Measurements from ENCODE around the gene RFFL. TPM values are rescaled to one million over a fixed set of nuclear protein-coding genes. Genes with fewer than 3 reads are reported as not detected.
"Not testable (repeated sequence)": the region's sequence is repeated elsewhere in the genome, so short reads cannot be mapped to it uniquely, and the experiment has no call there.

The RFFL gene
- total and polyA plus RNA-seq, 4 donors, result 12.9 to 28.1 (median 19.8) TPM

- 100% methylated on average over 1 of the region's 2 CpGs for WGBS (ENCODE audit: insufficient coverage)
- Histone ChIP-seq H3K4me1 (ENCODE audit: control insufficient read depth, insufficient read depth, low read length) (peaks cover under 1% of the 10 kb centered on the region), H3K27ac (ENCODE audit: low read depth, low read length) (no peak overlapping the region), H3K9me3 (ENCODE audit: control insufficient read depth, insufficient read depth, low read length) (no peaks in the 10 kb centered on the region), H3K4me3 (ENCODE audit: low read depth, low read length) (no peak overlapping the region), H3K36me3 (ENCODE audit: control insufficient read depth, insufficient read depth, low read length) (peaks cover 8% of the 10 kb centered on the region), H3K27me3 (ENCODE audit: control insufficient read depth, insufficient read depth, low read length) (no peaks in the 10 kb centered on the region)
- no peak for DNase-seq (ENCODE audit: low read depth in 4 of 6, low spot score in 6 of 6)
Observed at GRCh38 chr17:35094902-35095301, 31.4 kb upstream of the RFFL start.

DNA sequence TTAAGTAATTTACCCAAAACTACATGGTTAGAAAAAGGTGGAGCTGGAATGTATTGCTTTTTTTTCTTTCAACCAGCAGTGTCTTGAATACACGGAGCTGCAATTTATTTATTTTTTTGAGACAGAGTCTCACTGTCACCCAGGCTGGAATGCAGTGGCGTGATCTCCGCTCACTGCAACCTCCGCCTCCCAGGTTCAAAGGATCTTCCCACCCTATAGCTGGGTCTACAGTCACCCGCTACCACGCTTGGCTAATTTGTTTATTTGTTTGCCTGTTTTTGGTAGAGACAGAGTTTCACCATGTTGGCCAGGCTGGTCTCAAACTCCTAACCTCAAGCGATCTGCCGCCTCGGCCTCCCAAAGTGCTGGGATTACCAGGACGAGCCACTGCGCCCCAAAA, 27.2 kb upstream of the RFFL start:
- 90% methylated on average over 5 of the region's 11 CpGs for WGBS (ENCODE audit: insufficient coverage)
- DNase-seq (ENCODE audit: low read depth in 4 of 6, low spot score in 6 of 6); H3K9me3 ChIP-seq (ENCODE audit: control insufficient read depth, insufficient read depth, low read length); H3K36me3 ChIP-seq (ENCODE audit: control insufficient read depth, insufficient read depth, low read length); H3K27me3 ChIP-seq (ENCODE audit: control insufficient read depth, insufficient read depth, low read length); H3K4me3 ChIP-seq (ENCODE audit: low read depth, low read length); H3K27ac ChIP-seq (ENCODE audit: low read depth, low read length): not testable (repeated sequence)
- H3K4me1 ChIP-seq (ENCODE audit: control insufficient read depth, insufficient read depth, low read length), result peaks cover 18% of the 10 kb centered on the region

GRCh38 chr17:35089586-35090296, 26.2 kb upstream of the RFFL start:
- no peaks in the 10 kb centered on the region for H3K9me3 ChIP-seq (ENCODE audit: control insufficient read depth, insufficient read depth, low read length)
- WGBS (ENCODE audit: insufficient coverage), result 34% methylated on average over 13 of the region's 22 CpGs
- DNase-seq (ENCODE audit: low read depth in 4 of 6, low spot score in 6 of 6), result no peak
- H3K27me3 ChIP-seq (ENCODE audit: control insufficient read depth, insufficient read depth, low read length), result no peaks in the 10 kb centered on the region
- H3K4me1 ChIP-seq (ENCODE audit: control insufficient read depth, insufficient read depth, low read length), result peaks cover 18% of the 10 kb centered on the region
- peak overlapping the region; percentile 10 for H3K4me3 ChIP-seq (ENCODE audit: low read depth, low read length)
- H3K27ac ChIP-seq (ENCODE audit: low read depth, low read length), result peak overlapping the region; percentile 4
- no peaks in the 10 kb centered on the region for H3K36me3 ChIP-seq (ENCODE audit: control insufficient read depth, insufficient read depth, low read length)

DNA sequence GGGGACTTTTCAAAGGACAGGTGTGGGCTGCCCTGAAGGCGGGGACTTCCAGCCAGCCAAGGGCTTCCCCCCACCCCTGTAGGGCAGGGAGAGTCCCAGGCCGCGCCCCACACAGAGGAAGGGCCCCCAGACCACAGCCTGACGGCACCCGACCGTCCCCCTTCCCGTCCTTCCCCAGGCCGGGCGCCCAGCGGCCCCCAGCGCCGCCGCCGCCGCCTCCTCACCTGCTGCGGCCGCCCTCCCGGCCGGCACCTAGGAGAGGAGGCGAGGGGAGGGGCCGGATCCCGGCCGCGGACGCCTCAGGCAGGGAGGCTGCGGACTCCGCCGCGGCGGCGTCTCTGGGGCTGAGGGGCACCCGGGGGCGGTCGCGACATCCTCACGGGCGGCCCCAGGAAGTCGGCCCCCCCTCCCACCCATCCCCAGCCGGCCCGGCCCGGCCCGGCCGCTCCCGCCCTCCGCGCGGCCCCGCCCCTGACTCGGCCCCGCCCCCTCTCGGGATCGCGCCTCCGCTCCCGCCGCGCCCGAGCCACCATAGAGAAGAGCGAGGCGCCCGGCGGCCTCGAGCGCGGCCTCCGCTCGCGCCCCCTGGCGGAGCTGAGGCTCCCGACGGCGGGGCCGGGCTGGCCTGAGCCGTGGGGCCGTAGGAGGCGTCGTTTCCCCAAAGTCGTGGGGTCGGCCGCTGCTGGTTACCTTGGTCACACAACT, 25.5 kb upstream of the RFFL start:
- no peaks in the 10 kb centered on the region for H3K36me3 ChIP-seq (ENCODE audit: control insufficient read depth, insufficient read depth, low read length)
- H3K27ac ChIP-seq (ENCODE audit: low read depth, low read length), result peak overlapping the region; percentile 50
- WGBS (ENCODE audit: insufficient coverage), result under 1% methylated on average over 60 of the region's 80 CpGs
- peaks cover 18% of the 10 kb centered on the region for H3K4me1 ChIP-seq (ENCODE audit: control insufficient read depth, insufficient read depth, low read length)
- peak overlapping the region; percentile 86 for H3K4me3 ChIP-seq (ENCODE audit: low read depth, low read length)
- H3K27me3 ChIP-seq (ENCODE audit: control insufficient read depth, insufficient read depth, low read length), result no peaks in the 10 kb centered on the region
- no peaks in the 10 kb centered on the region for H3K9me3 ChIP-seq (ENCODE audit: control insufficient read depth, insufficient read depth, low read length)
- peak; percentile 50 to 96 (median 80) for DNase-seq (ENCODE audit: low read depth in 4 of 6, low spot score in 6 of 6)

GRCh38 chr17:35088356-35088880, 24.9 kb upstream of the RFFL start:
- Histone ChIP-seq H3K27me3 (ENCODE audit: control insufficient read depth, insufficient read depth, low read length) (no peaks in the 10 kb centered on the region), H3K36me3 (ENCODE audit: control insufficient read depth, insufficient read depth, low read length) (no peaks in the 10 kb centered on the region), H3K4me1 (ENCODE audit: control insufficient read depth, insufficient read depth, low read length) (peaks cover 22% of the 10 kb centered on the region), H3K4me3 (ENCODE audit: low read depth, low read length) (peak overlapping the region; percentile 86), H3K9me3 (ENCODE audit: control insufficient read depth, insufficient read depth, low read length) (no peaks in the 10 kb centered on the region), H3K27ac (ENCODE audit: low read depth, low read length) (peak overlapping the region; percentile 50)
- 0% methylated on average over 23 of the region's 26 CpGs for WGBS (ENCODE audit: insufficient coverage)
- peak in 4 of 6 donors; percentile 24 to 73 (median 54) for DNase-seq (ENCODE audit: low read depth in 4 of 6, low spot score in 6 of 6)

- Histone ChIP-seq H3K4me1 (ENCODE audit: control insufficient read depth, insufficient read depth, low read length) (peaks cover 23% of the 10 kb centered on the region), H3K4me3 (ENCODE audit: low read depth, low read length) (peak overlapping the region; percentile 86), H3K36me3 (ENCODE audit: control insufficient read depth, insufficient read depth, low read length) (no peaks in the 10 kb centered on the region), H3K27me3 (ENCODE audit: control insufficient read depth, insufficient read depth, low read length) (no peaks in the 10 kb centered on the region), H3K9me3 (ENCODE audit: control insufficient read depth, insufficient read depth, low read length) (no peaks in the 10 kb centered on the region), H3K27ac (ENCODE audit: low read depth, low read length) (peak overlapping the region; percentile 50)
- whole genome bisulfite sequencing (ENCODE audit: insufficient coverage), result 21% methylated on average over 4 of the region's 9 CpGs
- DNase-seq (ENCODE audit: low read depth in 4 of 6, low spot score in 6 of 6), result peak in 2 of 6 donors; percentile 22 to 61
Observed at GRCh38 chr17:35087731-35088355, 24.3 kb upstream of the RFFL start.

- WGBS (ENCODE audit: insufficient coverage), result 97% methylated on average over 5 of the region's 8 CpGs
- H3K27ac ChIP-seq (ENCODE audit: low read depth, low read length), result no peak overlapping the region
- no peak for DNase-seq (ENCODE audit: low read depth in 4 of 6, low spot score in 6 of 6)
- no peaks in the 10 kb centered on the region for H3K27me3 ChIP-seq (ENCODE audit: control insufficient read depth, insufficient read depth, low read length)
- no peaks in the 10 kb centered on the region for H3K36me3 ChIP-seq (ENCODE audit: control insufficient read depth, insufficient read depth, low read length)
- H3K4me3 ChIP-seq (ENCODE audit: low read depth, low read length), result no peak overlapping the region
- H3K9me3 ChIP-seq (ENCODE audit: control insufficient read depth, insufficient read depth, low read length), result no peaks in the 10 kb centered on the region
- H3K4me1 ChIP-seq (ENCODE audit: control insufficient read depth, insufficient read depth, low read length), result peaks cover 23% of the 10 kb centered on the region
Observed at GRCh38 chr17:35086931-35087573, 23.5 kb upstream of the RFFL start.

DNA sequence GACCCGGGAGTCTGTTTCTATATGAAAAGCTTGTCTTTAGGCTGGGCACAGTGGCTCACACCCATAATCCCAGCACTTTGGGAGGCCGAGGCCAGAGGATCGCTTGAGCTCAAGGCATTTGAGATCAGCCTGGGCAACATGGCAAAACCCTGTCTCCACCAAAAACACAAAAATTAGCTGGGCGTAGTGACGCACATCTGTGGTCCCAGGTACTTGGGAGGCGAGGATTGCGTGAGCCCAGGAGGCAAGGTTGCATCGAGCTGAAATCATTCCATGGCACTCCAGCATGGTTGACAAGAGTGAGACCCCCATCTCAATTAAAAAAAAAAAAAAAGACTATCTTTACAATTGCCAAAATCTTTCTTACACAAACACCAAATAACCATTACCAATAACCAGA, 22.7 kb upstream of the RFFL start:
- Histone ChIP-seq H3K4me3 (ENCODE audit: low read depth, low read length) (no peak overlapping the region), H3K27ac (ENCODE audit: low read depth, low read length) (no peak overlapping the region), H3K9me3 (ENCODE audit: control insufficient read depth, insufficient read depth, low read length) (no peaks in the 10 kb centered on the region), H3K4me1 (ENCODE audit: control insufficient read depth, insufficient read depth, low read length) (peaks cover 23% of the 10 kb centered on the region), H3K36me3 (ENCODE audit: control insufficient read depth, insufficient read depth, low read length) (no peaks in the 10 kb centered on the region), H3K27me3 (ENCODE audit: control insufficient read depth, insufficient read depth, low read length) (no peaks in the 10 kb centered on the region)
- 98% methylated on average over 8 of the region's 8 CpGs for WGBS (ENCODE audit: insufficient coverage)
- DNase-seq (ENCODE audit: low read depth in 4 of 6, low spot score in 6 of 6), result no peak

DNA sequence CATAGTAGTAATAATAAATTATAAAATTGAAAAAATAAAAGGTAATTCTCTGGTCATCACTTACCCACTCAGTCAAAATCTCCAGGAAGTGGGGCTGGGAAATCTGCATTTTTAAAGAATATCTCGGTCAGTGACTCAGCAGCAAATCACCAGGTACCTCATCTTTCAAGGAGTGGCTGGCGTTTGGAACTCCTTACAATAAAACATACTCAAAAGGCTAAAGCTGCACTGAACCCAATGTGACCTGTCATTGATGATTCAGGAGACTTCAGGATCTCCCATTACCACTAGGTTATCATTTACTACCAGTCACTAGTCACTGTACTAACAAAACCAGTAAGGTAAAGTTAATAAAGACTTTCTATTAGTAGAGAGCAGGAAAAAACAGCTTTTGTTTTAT, 21.5 kb upstream of the RFFL start:
- WGBS (ENCODE audit: insufficient coverage), result 80% methylated on average over 1 of the region's 2 CpGs
- peaks cover 23% of the 10 kb centered on the region for H3K4me1 ChIP-seq (ENCODE audit: control insufficient read depth, insufficient read depth, low read length)
- no peaks in the 10 kb centered on the region for H3K36me3 ChIP-seq (ENCODE audit: control insufficient read depth, insufficient read depth, low read length)
- DNase-seq (ENCODE audit: low read depth in 4 of 6, low spot score in 6 of 6), result no peak
- H3K27ac ChIP-seq (ENCODE audit: low read depth, low read length), result no peak overlapping the region
- no peak overlapping the region for H3K4me3 ChIP-seq (ENCODE audit: low read depth, low read length)
- no peaks in the 10 kb centered on the region for H3K9me3 ChIP-seq (ENCODE audit: control insufficient read depth, insufficient read depth, low read length)
- H3K27me3 ChIP-seq (ENCODE audit: control insufficient read depth, insufficient read depth, low read length), result no peaks in the 10 kb centered on the region
